ENCODE measurements around the gene EPG5. TPM values are rescaled to one million over a fixed set of nuclear protein-coding genes. Genes with fewer than 3 reads are reported as not detected.

Gene EPG5
- total RNA-seq, 4 donors from 2014 or later, result 18.7 to 30.3 (median 24.0) TPM

DNA sequence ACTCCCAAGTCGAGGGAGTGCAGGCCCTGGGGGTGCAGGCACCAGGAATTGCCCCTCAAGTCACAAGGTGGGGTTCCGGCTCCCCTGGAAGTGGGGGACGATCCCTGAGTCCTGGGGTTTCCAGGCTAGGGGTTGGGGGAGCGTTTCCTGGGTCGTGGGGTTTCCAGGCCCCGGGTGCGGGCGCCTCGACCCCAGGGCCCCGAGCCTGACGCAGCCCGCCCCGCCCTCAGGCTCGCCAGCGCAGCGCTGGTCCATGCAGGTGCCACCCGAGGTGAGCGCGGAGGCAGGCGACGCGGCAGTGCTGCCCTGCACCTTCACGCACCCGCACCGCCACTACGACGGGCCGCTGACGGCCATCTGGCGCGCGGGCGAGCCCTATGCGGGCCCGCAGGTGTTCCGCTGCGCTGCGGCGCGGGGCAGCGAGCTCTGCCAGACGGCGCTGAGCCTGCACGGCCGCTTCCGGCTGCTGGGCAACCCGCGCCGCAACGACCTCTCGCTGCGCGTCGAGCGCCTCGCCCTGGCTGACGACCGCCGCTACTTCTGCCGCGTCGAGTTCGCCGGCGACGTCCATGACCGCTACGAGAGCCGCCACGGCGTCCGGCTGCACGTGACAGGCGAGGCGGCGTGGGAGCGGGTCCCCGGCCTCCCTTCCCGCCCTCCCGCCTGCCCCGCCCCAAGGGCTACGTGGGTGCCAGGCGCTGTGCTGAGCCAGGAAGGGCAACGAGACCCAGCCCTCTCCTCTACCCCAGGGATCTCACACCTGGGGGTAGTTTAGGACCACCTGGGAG, 129.7 kb downstream of the EPG5 start:
- TF ChIP-seq, protein P1, sequence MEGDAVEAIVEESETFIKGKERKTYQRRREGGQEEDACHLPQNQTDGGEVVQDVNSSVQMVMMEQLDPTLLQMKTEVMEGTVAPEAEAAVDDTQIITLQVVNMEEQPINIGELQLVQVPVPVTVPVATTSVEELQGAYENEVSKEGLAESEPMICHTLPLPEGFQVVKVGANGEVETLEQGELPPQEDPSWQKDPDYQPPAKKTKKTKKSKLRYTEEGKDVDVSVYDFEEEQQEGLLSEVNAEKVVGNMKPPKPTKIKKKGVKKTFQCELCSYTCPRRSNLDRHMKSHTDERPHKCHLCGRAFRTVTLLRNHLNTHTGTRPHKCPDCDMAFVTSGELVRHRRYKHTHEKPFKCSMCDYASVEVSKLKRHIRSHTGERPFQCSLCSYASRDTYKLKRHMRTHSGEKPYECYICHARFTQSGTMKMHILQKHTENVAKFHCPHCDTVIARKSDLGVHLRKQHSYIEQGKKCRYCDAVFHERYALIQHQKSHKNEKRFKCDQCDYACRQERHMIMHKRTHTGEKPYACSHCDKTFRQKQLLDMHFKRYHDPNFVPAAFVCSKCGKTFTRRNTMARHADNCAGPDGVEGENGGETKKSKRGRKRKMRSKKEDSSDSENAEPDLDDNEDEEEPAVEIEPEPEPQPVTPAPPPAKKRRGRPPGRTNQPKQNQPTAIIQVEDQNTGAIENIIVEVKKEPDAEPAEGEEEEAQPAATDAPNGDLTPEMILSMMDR (IDR thresholded peaks at IDR 0.05 in 4 of 5, conservative IDR thresholded peaks at IDR 0.05 in 1 of 5), result no peak
- TF ChIP-seq POLR2A (IDR thresholded peaks at IDR 0.05), result no peak
- Histone ChIP-seq H3K27me3 (peaks cover 39 to 42% (median 40%) of the 10 kb centered on the region in 3 donors), H3K4me3 (peak overlapping the region; percentile 33 to 56 (median 40)), H3K36me3 (no peaks in the 10 kb centered on the region), H3K9me3 (no peaks in the 10 kb centered on the region), H3K27ac (no peak overlapping the region), H3K4me1 (peaks cover 4 to 7% of the 10 kb centered on the region in 2 donors)
- in situ Hi-C loops (cut with MboI; ENCODE audit: low sequenced_read_pairs in 4 of 4) (loop anchor here in 1 of 4 donors (10.0 kb wide), 1 partner anchor 63 kb away; no protein-coding TSS in a partner anchor), intact Hi-C loops (cut with DNase I; ENCODE audit: low total_unique reads) (no loop called here)
- DNase-seq, result no peak
- ATAC-seq, result no peak

DNA sequence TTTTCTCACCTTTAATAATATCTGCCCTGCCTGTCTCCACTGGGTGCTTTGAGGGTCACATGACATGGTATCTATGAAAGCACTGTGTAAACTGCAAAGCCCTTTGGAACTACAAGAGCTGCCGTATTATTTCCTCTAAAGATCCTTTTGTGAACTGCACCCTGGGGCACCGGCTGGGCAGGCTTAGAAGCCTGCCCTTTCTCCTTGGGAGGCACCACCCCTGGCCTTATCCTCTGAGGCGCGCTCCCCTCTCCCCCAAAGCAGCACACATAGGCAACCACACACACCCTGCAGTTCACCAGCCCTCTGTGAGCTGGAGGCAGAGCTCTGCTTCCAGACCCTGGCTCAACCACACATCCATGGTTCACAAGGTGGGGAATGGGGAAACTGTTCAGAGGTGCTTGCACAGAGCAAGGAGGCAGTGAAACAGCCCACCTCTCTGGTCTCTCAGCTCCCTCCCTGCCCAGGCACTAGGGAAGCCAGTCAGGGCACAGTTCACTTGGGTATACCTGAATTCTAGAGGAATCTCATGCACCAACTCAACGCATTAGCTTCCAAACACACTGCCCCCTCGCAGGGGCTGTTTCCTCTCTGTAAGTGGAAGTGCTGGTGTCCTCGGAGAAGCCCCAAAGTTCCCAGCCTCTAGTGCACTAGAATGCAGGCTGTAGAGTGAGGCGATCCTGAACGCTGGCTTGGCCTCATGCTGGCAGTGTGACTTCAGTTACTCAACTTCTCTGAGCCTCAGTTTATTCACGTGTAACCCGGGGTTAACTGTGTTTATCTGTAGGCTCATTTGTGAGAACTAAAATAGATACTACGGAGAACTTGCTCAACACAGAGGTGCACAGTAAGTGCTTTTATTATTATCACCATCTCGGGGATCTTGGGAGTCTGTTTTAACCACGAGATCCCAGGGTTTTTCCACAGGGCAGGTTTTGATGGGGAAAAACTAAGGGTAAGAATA, 130.6 kb downstream of the EPG5 start:
- peaks cover 39 to 42% (median 40%) of the 10 kb centered on the region in 3 donors for H3K27me3 ChIP-seq
- H3K36me3 ChIP-seq, result no peaks in the 10 kb centered on the region
- ATAC-seq, result no peak
- intact Hi-C loops (cut with DNase I; ENCODE audit: low total_unique reads), result no loop called here
- DNase-seq, result no peak
- in situ Hi-C loops (cut with MboI; ENCODE audit: low sequenced_read_pairs in 4 of 4), result loop anchor here in 1 of 4 donors (10.0 kb wide), 1 partner anchor 62 kb away; no protein-coding TSS in a partner anchor
- no peaks in the 10 kb centered on the region for H3K9me3 ChIP-seq
- no peak overlapping the region for H3K4me3 ChIP-seq
- no peak for TF ChIP-seq POLR2A (IDR thresholded peaks at IDR 0.05)
- TF ChIP-seq, protein P1 (IDR thresholded peaks at IDR 0.05 in 4 of 5, conservative IDR thresholded peaks at IDR 0.05 in 1 of 5), result no peak
- H3K27ac ChIP-seq, result no peak overlapping the region
- H3K4me1 ChIP-seq, result peaks cover 4 to 7% of the 10 kb centered on the region in 2 donors

DNA sequence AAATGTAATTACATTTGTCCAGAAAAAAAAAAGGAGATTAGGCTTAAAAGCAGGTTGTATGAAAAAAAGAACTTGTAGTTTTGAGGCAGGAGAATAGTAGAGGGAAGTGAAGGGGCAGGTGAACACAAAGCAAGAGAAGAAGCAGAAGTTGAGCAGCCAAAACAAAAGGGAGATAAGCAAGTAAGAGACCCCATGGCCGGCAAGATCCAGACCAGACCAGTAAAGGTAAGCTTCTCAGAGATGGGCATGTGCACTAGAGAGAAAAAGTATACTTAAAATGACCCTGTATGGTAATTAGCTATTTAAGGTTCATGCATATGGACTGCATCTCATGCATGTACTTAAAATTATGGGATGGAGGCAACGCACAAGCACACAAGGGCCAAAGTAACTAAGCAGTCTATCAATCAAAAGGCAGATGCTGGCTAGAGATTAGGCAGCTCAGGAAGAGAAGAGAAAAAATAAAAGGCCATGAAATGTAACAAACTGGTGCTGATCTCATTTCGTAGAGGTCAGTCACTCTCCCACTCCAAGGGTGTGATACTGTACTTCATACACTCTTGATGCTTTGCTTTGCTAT, 132.0 kb downstream of the EPG5 start:
- in situ Hi-C loops (cut with MboI; ENCODE audit: low sequenced_read_pairs in 4 of 4), result loop anchor here in 1 of 4 donors (10.0 kb wide), 1 partner anchor 60 kb away; no protein-coding TSS in a partner anchor
- DNase-seq (no peak), ATAC-seq (no peak)
- peaks cover 39 to 46% (median 40%) of the 10 kb centered on the region in 3 donors for H3K27me3 ChIP-seq
- H3K27ac ChIP-seq, result no peak overlapping the region
- TF ChIP-seq, protein P1 (IDR thresholded peaks at IDR 0.05 in 4 of 5, conservative IDR thresholded peaks at IDR 0.05 in 1 of 5), result no peak
- no peak for TF ChIP-seq POLR2A (IDR thresholded peaks at IDR 0.05)
- H3K4me3 ChIP-seq, result no peak overlapping the region
- H3K36me3 ChIP-seq, result no peaks in the 10 kb centered on the region
- peaks cover 4 to 7% of the 10 kb centered on the region in 2 donors for H3K4me1 ChIP-seq
- no peaks in the 10 kb centered on the region for H3K9me3 ChIP-seq
- intact Hi-C loops (cut with DNase I; ENCODE audit: low total_unique reads), result no loop called here

DNA sequence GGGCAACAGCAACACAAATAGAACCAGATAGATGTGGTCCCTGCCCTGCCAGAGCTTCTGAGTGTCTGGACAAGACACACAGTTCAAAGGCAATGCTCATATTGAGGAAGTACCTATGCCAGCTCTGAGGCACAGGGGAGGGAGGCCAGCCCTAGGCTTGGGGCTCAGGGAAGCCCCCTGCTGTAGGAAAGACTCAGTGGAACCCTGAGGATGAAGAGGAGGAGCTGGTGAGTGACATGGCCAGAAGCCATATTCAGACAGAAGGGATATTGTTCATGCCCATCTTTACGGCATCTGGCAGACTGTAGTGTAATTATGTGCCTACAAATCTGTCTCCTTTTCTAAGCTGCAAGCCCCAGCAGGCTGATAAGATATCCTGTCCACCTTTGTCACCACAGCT, 132.8 kb downstream of the EPG5 start:
- no peak for TF ChIP-seq POLR2A (IDR thresholded peaks at IDR 0.05)
- TF ChIP-seq, protein P1 (IDR thresholded peaks at IDR 0.05 in 4 of 5, conservative IDR thresholded peaks at IDR 0.05 in 1 of 5), result no peak
- H3K27me3 ChIP-seq, result peaks cover 32 to 41% (median 35%) of the 10 kb centered on the region in 3 donors
- no peak for ATAC-seq
- H3K4me1 ChIP-seq, result peaks cover 4 to 7% of the 10 kb centered on the region in 2 donors
- in situ Hi-C loops (cut with MboI; ENCODE audit: low sequenced_read_pairs in 4 of 4), result loop anchor here in 1 of 4 donors (10.0 kb wide), 1 partner anchor 60 kb away; no protein-coding TSS in a partner anchor
- no peak for DNase-seq
- H3K9me3 ChIP-seq, result no peaks in the 10 kb centered on the region
- no peaks in the 10 kb centered on the region for H3K36me3 ChIP-seq
- H3K4me3 ChIP-seq, result no peak overlapping the region
- intact Hi-C loops (cut with DNase I; ENCODE audit: low total_unique reads), result no loop called here
- H3K27ac ChIP-seq, result no peak overlapping the region
